Spleen (tissue), 7 donors: ENCODE measurements around the gene OSTF1.

Experiments used
- POLR2AphosphoS5 ChIP-seq, 3 donors: sonication (generic); formaldehyde crosslinking; IDR thresholded peaks; one replicate each; pipeline ENCODE4 v1.5.1; 2017; ENCODE audit warnings: antibody characterized with exemption in 3 of 3
- TF ChIP-seq, protein P1 (sequence below), 11 experiments: fragments of 200-600 bp in 7 of 11; fragments of 450-650 bp in 4 of 11; sonication (generic) in 4 of 11; IDR thresholded peaks in 8 of 11; conservative IDR thresholded peaks in 3 of 11; 1 replicate in 7 of 11; 2 replicates in 4 of 11; pipeline versions ENCODE4 v1.4.0 to v1.8.0; 2016 to 2021; ENCODE audit warnings: antibody characterized with exemption in 11 of 11, inconsistent platforms in 4 of 11, mild to moderate bottlenecking in 1 of 11
- donor health status: DM: no; HTN: no; CAD: no; lungs with moderate emphysema.
- donor health status: DM: no; HTN: no; CAD: no.
- donor health status: DM: no; HTN: no; CAD: no.

GRCh38 chr9:75102177-75102790 is 14.0 kb downstream of the OSTF1 start:
- TF ChIP-seq, protein P1, sequence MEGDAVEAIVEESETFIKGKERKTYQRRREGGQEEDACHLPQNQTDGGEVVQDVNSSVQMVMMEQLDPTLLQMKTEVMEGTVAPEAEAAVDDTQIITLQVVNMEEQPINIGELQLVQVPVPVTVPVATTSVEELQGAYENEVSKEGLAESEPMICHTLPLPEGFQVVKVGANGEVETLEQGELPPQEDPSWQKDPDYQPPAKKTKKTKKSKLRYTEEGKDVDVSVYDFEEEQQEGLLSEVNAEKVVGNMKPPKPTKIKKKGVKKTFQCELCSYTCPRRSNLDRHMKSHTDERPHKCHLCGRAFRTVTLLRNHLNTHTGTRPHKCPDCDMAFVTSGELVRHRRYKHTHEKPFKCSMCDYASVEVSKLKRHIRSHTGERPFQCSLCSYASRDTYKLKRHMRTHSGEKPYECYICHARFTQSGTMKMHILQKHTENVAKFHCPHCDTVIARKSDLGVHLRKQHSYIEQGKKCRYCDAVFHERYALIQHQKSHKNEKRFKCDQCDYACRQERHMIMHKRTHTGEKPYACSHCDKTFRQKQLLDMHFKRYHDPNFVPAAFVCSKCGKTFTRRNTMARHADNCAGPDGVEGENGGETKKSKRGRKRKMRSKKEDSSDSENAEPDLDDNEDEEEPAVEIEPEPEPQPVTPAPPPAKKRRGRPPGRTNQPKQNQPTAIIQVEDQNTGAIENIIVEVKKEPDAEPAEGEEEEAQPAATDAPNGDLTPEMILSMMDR (IDR thresholded peaks at IDR 0.05 in 8 of 11, conservative IDR thresholded peaks at IDR 0.05 in 3 of 11), result no peak
- no peak for TF ChIP-seq POLR2AphosphoS5 (IDR thresholded peaks at IDR 0.05)
